IPS-18c (cell line): ENCODE results near the gene MREG.
"Not testable (repeated sequence)": the region's sequence is repeated elsewhere in the genome, so short reads cannot be mapped to it uniquely, and the experiment has no call there.

Experiments used
- H3K4me3 ChIP-seq: 2 replicates; pipeline ENCODE4 v1.7.0; 2013; ENCODE audit warnings: low read depth, mild to moderate bottlenecking, low read length, moderate library complexity; ENCODE audit not compliant: insufficient read depth
- H3K9me3 ChIP-seq: one replicate; pipeline ENCODE4 v1.6.1; 2013; ENCODE audit warnings: mild to moderate bottlenecking, low read length, moderate library complexity; ENCODE audit not compliant: control insufficient read depth, insufficient read depth

Gene MREG

GRCh38 chr2:216003876-216004696 lies 9.3 kb downstream of the MREG start:
- no peak overlapping the region for H3K4me3 ChIP-seq
- no peaks in the 10 kb centered on the region for H3K9me3 ChIP-seq

GRCh38 chr2:216002693-216003092 lies 10.7 kb downstream of the MREG start:
- H3K4me3 ChIP-seq = no peak overlapping the region
- H3K9me3 ChIP-seq = no peaks in the 10 kb centered on the region

GRCh38 chr2:216002101-216002678 lies 11.2 kb downstream of the MREG start:
- H3K9me3 ChIP-seq = no peaks in the 10 kb centered on the region

GRCh38 chr2:216001216-216002100 lies 11.9 kb downstream of the MREG start:
- H3K4me3 ChIP-seq = no peak overlapping the region
- no peaks in the 10 kb centered on the region for H3K9me3 ChIP-seq

More at GRCh38 chr2:216002101-216002678, 11.2 kb downstream of the MREG start:
- no peak overlapping the region for H3K4me3 ChIP-seq

GRCh38 chr2:215998636-215999035 lies 14.7 kb downstream of the MREG start:
- Histone ChIP-seq H3K9me3 (no peaks in the 10 kb centered on the region), H3K4me3 (no peak overlapping the region)

- Histone ChIP-seq H3K9me3 (no peaks in the 10 kb centered on the region), H3K4me3 (no peak overlapping the region)
Measured at GRCh38 chr2:215997219-215997618, 16.1 kb downstream of the MREG start.

GRCh38 chr2:215994911-215995310 lies 18.4 kb downstream of the MREG start:
- Histone ChIP-seq H3K9me3 (no peaks in the 10 kb centered on the region), H3K4me3 (no peak overlapping the region; the same call in 1 of the 2 replicates)

GRCh38 chr2:215988556-215989207 lies 24.7 kb downstream of the MREG start:
- not testable (repeated sequence) for H3K4me3 ChIP-seq

GRCh38 chr2:215985257-215985656 lies 28.1 kb downstream of the MREG start:
- Histone ChIP-seq H3K9me3 (peaks cover 6% of the 10 kb centered on the region), H3K4me3 (no peak overlapping the region)

More at GRCh38 chr2:215988556-215989207, 24.7 kb downstream of the MREG start:
- not testable (repeated sequence) for H3K9me3 ChIP-seq

GRCh38 chr2:215984661-215985060 lies 28.7 kb downstream of the MREG start:
- Histone ChIP-seq H3K4me3 (no peak overlapping the region), H3K9me3 (peaks cover 6% of the 10 kb centered on the region)

- peaks cover 2% of the 10 kb centered on the region for H3K9me3 ChIP-seq
- H3K4me3 ChIP-seq = no peak overlapping the region
Measured at GRCh38 chr2:215983581-215984351, 29.6 kb downstream of the MREG start.

GRCh38 chr2:215982465-215982875 lies 30.9 kb downstream of the MREG start:
- Histone ChIP-seq H3K4me3 (no peak overlapping the region), H3K9me3 (peaks cover 2% of the 10 kb centered on the region)

GRCh38 chr2:215981115-215981514 lies 32.2 kb downstream of the MREG start:
- peaks cover under 1% of the 10 kb centered on the region for H3K9me3 ChIP-seq
- H3K4me3 ChIP-seq = no peak overlapping the region

- H3K9me3 ChIP-seq = no peaks in the 10 kb centered on the region
Measured at GRCh38 chr2:215979620-215980019, 33.7 kb downstream of the MREG start.

GRCh38 chr2:215974700-215975429 lies 38.5 kb downstream of the MREG start:
- Histone ChIP-seq H3K4me3 (no peak overlapping the region), H3K9me3 (no peaks in the 10 kb centered on the region)

More at GRCh38 chr2:215979620-215980019, 33.7 kb downstream of the MREG start:
- no peak overlapping the region for H3K4me3 ChIP-seq
